ENCODE results near the gene FAM20A. TPM values are rescaled to one million over a fixed set of nuclear protein-coding genes. Genes with fewer than 3 reads are reported as not detected.

FAM20A gene
- total RNA-seq: not detected

DNA sequence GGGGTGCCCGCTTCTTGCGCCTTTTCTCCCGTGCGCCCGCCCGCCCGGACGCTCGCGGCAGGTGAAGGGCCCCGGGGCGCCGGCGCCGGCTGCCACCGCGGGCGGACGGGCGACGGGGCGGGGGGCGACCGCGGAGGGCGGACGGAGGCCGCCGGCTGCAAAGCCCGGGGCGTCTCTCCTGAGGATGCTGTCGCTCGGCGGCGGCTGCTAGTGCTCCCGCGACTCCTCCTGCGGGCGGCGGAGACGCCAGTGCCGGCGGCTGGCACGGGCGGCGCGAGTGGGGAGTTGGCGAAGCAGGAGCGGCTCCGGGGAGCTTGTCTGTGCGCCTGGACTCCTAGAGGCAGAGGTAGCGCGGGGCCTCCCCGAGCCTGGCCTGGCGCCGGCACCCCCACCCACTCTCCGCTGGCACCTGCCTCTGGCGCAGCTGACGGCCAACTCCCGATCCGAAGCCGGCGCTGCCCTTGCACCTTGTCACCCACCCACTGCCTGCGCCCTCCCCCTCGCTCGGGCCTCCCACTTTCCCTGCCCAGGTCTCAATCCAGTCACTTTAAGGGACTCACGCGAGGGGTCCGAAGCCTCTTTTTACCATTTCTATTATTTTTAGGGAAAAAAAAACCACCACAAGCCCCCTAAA lies at the start of gene FAM20A:
FAM20A (minus strand) TSS at position 437 of the 634 bp plus-strand sequence. CDS start 701 bp downstream, outside the sequence.
- DNase-seq: peak; percentile 18
- CTCF ChIA-PET: no interaction called here
- peak within 1 kb of the TSS; percentile 8 for H3K4me3 Mint-ChIP-seq

DNA sequence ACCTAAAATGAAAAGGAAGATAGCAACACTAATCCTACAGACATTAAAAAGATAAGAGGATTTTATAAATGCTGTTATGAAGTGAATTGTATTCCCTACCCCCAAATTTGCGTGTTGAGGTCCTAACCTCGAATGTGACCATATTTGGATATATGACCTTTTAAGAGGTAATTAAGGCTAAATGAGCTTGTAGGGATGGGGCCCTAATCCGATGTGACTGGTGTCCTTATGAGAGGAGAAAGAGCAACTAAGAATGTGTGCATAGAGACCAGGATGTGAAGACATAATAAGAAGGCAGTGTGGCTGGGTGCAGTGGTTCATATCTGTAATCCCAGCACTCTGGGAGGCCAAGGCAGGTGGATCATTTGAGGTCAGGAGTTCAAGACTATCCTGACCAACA lies 48.2 kb upstream of the FAM20A start:
- H3K4me3 Mint-ChIP-seq: no peak overlapping the region
- intact Hi-C loops (cut with micrococcal nuclease): no loop called here
- H3K4me1 Mint-ChIP-seq (ENCODE audit: low read depth): no peaks in the 10 kb centered on the region
- H3K27ac Mint-ChIP-seq: no peak overlapping the region
- no peaks in the 10 kb centered on the region for H3K36me3 Mint-ChIP-seq (ENCODE audit: low read depth)
- peaks cover 3% of the 10 kb centered on the region for H3K27me3 Mint-ChIP-seq (ENCODE audit: low read depth)
- no peaks in the 10 kb centered on the region for H3K9me3 Mint-ChIP-seq
- CTCF ChIA-PET: interaction anchor here (0.6 kb wide), 1 partner anchor 895 kb away, joined by 5 read pairs; no protein-coding TSS in a partner anchor
- no peak for DNase-seq

More for the DNA sequence above, at the start of gene FAM20A:
- Mint-ChIP-seq H3K27me3 (ENCODE audit: low read depth) (peaks cover 58% of the 10 kb centered on the region), H3K4me1 (ENCODE audit: low read depth) (peaks cover 12% of the 10 kb centered on the region), H3K9me3 (no peaks in the 10 kb centered on the region), H3K36me3 (ENCODE audit: low read depth) (no peaks in the 10 kb centered on the region), H3K27ac (no peak within 1 kb of the TSS)
- intact Hi-C loops (cut with micrococcal nuclease): no loop called here

GRCh38 chr17:68646626-68647526 lies 45.7 kb upstream of the FAM20A start:
- H3K27ac Mint-ChIP-seq: no peak overlapping the region

DNA sequence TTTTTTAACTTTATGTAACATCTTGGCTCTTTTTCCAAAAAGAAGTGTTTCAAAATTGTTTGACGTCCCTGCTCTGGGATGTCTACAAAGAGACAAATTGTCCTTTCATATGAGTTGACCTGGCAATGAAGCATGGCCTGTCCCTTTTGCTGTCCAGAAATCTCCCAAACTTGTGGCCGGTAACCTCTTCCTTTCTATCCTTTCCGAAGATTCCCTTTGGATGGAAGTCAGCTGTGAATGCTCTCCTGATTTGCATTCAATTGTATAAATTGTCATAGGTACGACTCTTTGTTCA lies 40.9 kb upstream of the FAM20A start:
- H3K27me3 Mint-ChIP-seq (ENCODE audit: low read depth): peaks cover 17% of the 10 kb centered on the region
- H3K9me3 Mint-ChIP-seq: peaks cover 5% of the 10 kb centered on the region
- intact Hi-C loops (cut with micrococcal nuclease): no loop called here
- DNase-seq: no peak
- no peak overlapping the region for H3K27ac Mint-ChIP-seq
- no peaks in the 10 kb centered on the region for H3K4me1 Mint-ChIP-seq (ENCODE audit: low read depth)
- H3K4me3 Mint-ChIP-seq: no peak overlapping the region
- no peaks in the 10 kb centered on the region for H3K36me3 Mint-ChIP-seq (ENCODE audit: low read depth)
- CTCF ChIA-PET: no interaction called here

More at GRCh38 chr17:68646626-68647526, 45.7 kb upstream of the FAM20A start:
- H3K36me3 Mint-ChIP-seq (ENCODE audit: low read depth): no peaks in the 10 kb centered on the region
- no peaks in the 10 kb centered on the region for H3K4me1 Mint-ChIP-seq (ENCODE audit: low read depth)
- CTCF ChIA-PET: no interaction called here
- H3K4me3 Mint-ChIP-seq: no peak overlapping the region
- intact Hi-C loops (cut with micrococcal nuclease): no loop called here
- no peaks in the 10 kb centered on the region for H3K9me3 Mint-ChIP-seq
- DNase-seq: no peak
- H3K27me3 Mint-ChIP-seq (ENCODE audit: low read depth): peaks cover 12% of the 10 kb centered on the region

DNA sequence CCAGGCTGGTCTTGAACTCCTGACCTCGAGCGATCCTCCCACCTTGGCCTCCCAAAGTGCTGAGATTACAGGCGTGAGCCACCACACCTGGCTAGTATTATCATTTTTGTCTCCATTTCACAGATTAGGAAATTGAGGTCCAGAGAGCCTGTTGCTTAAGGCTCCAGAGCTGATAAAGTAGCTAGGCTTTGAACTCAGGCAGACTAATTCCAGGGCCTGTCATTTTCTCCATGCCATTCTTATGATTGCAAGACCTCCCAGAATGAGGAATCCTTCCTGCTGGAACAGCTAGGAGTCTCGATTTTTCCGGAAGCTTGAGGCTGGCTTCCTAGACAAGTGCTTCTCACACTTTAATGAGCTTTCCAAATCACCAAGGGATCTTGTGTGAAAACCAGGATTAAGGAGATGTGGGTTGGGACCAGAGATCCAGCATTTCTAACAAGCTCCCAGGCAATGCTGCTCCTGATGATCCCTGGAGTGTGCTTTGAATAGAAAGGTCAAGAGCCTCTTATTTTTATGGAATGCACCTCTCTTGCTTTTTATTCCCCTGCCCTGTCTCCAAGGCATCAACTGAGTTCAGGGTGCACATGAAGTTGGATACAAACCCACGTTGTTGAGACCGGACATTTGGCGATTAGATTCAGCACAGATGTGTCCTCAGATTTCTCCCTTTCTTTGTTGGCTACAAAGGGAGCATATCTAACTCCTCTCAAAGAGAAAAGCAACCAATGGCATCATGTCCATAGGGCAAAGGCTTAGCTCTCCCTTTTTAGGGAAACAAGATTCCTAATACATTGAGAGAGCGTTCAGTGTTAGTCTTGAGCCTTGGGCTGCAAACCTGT lies 40.3 kb upstream of the FAM20A start:
- no peaks in the 10 kb centered on the region for H3K36me3 Mint-ChIP-seq (ENCODE audit: low read depth)
- H3K4me3 Mint-ChIP-seq: no peak overlapping the region
- H3K27me3 Mint-ChIP-seq (ENCODE audit: low read depth): peaks cover 19% of the 10 kb centered on the region
- H3K9me3 Mint-ChIP-seq: peaks cover 5% of the 10 kb centered on the region
- no peaks in the 10 kb centered on the region for H3K4me1 Mint-ChIP-seq (ENCODE audit: low read depth)
- DNase-seq: no peak
- intact Hi-C loops (cut with micrococcal nuclease): no loop called here
- CTCF ChIA-PET: no interaction called here
- no peak overlapping the region for H3K27ac Mint-ChIP-seq

- intact Hi-C loops (cut with micrococcal nuclease): no loop called here
- no peaks in the 10 kb centered on the region for H3K36me3 Mint-ChIP-seq (ENCODE audit: low read depth)
- CTCF ChIA-PET: no interaction called here
Measured at GRCh38 chr17:68640242-68640989, 39.2 kb upstream of the FAM20A start.

DNA sequence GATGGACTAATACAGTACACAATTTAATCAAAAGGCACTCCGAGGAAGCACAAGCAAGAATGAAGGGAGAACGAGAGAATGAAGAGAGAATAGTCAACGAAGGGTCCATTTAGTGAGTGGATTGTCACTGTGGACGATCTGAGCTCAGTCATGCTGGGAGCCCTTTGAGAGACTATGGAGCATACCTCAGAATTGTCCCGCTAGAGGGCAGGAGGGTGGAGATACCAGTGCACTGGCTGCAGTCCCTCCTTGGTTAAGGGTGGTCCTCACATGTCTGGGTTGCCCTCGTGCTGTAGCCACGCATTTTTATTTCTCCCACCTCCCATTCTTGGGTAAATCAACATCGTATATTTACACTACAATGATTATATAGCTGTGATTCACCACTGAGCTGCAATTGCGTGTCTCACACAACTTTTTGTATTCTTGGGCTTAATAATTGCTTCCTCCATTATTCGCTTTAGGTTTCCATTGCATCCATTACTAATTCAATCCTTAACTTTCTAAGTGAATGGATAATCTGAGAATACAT lies 33.2 kb upstream of the FAM20A start:
- no peak for DNase-seq
- Mint-ChIP-seq H3K36me3 (ENCODE audit: low read depth) (no peaks in the 10 kb centered on the region), H3K4me3 (no peak overlapping the region), H3K27ac (no peak overlapping the region), H3K4me1 (ENCODE audit: low read depth) (no peaks in the 10 kb centered on the region), H3K27me3 (ENCODE audit: low read depth) (peaks cover 7% of the 10 kb centered on the region), H3K9me3 (peaks cover 5% of the 10 kb centered on the region)
- intact Hi-C loops (cut with micrococcal nuclease): no loop called here
- CTCF ChIA-PET: no interaction called here

More at GRCh38 chr17:68640242-68640989, 39.2 kb upstream of the FAM20A start:
- H3K4me1 Mint-ChIP-seq (ENCODE audit: low read depth): no peaks in the 10 kb centered on the region
- H3K27me3 Mint-ChIP-seq (ENCODE audit: low read depth): peaks cover 19% of the 10 kb centered on the region
- no peak overlapping the region for H3K27ac Mint-ChIP-seq
- peaks cover 5% of the 10 kb centered on the region for H3K9me3 Mint-ChIP-seq
- H3K4me3 Mint-ChIP-seq: no peak overlapping the region
- DNase-seq: no peak

DNA sequence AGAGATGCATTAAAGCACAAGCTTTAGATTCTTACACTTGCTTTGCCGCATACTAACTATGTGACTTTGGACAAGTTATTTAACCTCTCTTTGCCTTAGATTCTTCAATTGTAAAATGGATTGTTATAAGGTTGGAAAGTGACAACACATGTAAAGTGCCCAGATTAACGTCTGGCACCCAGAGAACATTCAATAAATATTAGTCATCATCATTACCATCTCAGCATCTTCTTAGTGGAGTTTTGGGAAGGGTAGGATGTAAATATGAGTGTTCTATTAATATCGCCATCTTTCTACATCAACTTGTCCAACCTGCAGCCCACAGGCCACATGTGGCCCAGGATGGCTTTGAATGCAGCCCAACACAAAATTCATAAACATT lies 27.4 kb upstream of the FAM20A start:
- Mint-ChIP-seq H3K4me1 (ENCODE audit: low read depth) (no peaks in the 10 kb centered on the region), H3K27me3 (ENCODE audit: low read depth) (peaks cover 11% of the 10 kb centered on the region), H3K9me3 (no peaks in the 10 kb centered on the region), H3K4me3 (no peak overlapping the region), H3K27ac (no peak overlapping the region), H3K36me3 (ENCODE audit: low read depth) (no peaks in the 10 kb centered on the region)
- no peak for DNase-seq
- CTCF ChIA-PET: no interaction called here
- intact Hi-C loops (cut with micrococcal nuclease): no loop called here

DNA sequence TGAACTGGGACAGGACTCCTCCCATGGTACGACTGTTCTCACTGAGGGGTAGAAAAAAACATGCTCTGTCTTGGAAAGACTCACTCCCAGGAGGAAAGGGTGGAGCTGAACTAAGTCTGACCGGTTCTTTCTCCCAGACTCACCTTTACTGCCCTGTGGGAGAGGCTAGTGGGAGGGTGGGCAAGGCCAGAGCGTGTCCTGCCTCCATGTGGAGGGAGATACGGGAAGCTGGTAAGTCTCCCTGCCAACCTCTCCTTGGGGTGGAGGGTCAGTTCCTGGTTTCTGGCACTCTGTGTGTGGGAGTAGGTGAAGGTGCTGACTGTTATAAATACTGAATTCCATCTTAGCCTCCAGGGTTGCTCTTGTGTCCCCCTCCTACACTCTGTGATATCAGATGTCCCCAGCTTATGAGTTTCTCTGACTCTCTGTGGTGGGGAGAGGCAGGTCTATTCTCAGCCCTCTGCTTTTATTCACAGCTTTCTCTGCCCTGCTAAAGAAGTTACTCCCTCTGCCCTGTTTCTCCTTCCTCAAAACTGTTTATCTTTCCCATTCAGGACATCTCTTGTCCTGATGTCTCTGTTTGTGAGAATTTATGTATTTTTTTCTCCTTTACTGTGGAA lies 26.9 kb upstream of the FAM20A start:
- CTCF ChIA-PET: no interaction called here
- H3K4me1 Mint-ChIP-seq (ENCODE audit: low read depth): no peaks in the 10 kb centered on the region

DNA sequence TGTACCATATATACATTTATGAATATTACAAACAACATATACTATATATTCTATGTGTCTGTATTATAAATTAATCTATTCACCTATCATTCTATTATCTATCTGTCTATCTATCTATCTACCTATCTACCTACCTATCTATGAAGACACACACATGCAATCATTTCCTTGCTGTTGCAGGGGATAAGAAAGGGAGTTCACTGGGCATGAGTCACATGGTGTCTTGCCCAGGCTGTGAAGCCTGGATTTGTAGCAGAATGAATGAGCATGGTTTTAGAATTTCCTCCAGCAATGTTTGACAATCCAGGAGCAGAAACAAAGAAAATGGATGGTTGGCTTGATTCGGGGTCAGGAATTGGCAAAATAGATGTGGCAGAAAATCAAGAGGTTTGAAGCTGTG lies 23.2 kb upstream of the FAM20A start:
- Mint-ChIP-seq H3K4me1 (ENCODE audit: low read depth) (no peaks in the 10 kb centered on the region), H3K27ac (no peak overlapping the region), H3K9me3 (no peaks in the 10 kb centered on the region), H3K27me3 (ENCODE audit: low read depth) (peaks cover 11% of the 10 kb centered on the region), H3K4me3 (no peak overlapping the region), H3K36me3 (ENCODE audit: low read depth) (no peaks in the 10 kb centered on the region)
- intact Hi-C loops (cut with micrococcal nuclease): no loop called here
- DNase-seq: no peak
- CTCF ChIA-PET: no interaction called here

More for the DNA sequence above, 26.9 kb upstream of the FAM20A start:
- no peak overlapping the region for H3K4me3 Mint-ChIP-seq
- H3K9me3 Mint-ChIP-seq: no peaks in the 10 kb centered on the region
- H3K27me3 Mint-ChIP-seq (ENCODE audit: low read depth): peaks cover 11% of the 10 kb centered on the region
- no peak for DNase-seq
- H3K27ac Mint-ChIP-seq: no peak overlapping the region
- intact Hi-C loops (cut with micrococcal nuclease): no loop called here
- no peaks in the 10 kb centered on the region for H3K36me3 Mint-ChIP-seq (ENCODE audit: low read depth)

GRCh38 chr17:68623811-68624210 lies 22.6 kb upstream of the FAM20A start:
- H3K27ac Mint-ChIP-seq: no peak overlapping the region
- H3K36me3 Mint-ChIP-seq (ENCODE audit: low read depth): no peaks in the 10 kb centered on the region
- H3K4me1 Mint-ChIP-seq (ENCODE audit: low read depth): no peaks in the 10 kb centered on the region
- no peak overlapping the region for H3K4me3 Mint-ChIP-seq
- intact Hi-C loops (cut with micrococcal nuclease): no loop called here
- CTCF ChIA-PET: interaction anchor here (1.1 kb wide), 1 partner anchor 10 kb away, joined by 7 read pairs; no protein-coding TSS in a partner anchor
- H3K27me3 Mint-ChIP-seq (ENCODE audit: low read depth): peaks cover 10% of the 10 kb centered on the region
- H3K9me3 Mint-ChIP-seq: no peaks in the 10 kb centered on the region
- no peak for DNase-seq

Data from activated naive CD4-positive, alpha-beta T cell treated with anti-CD3 and anti-CD28 coated beads for 36 hours (primary cell).